DMS114 treated with DMSO at 0.1 percent for 48 hours (cell line): ENCODE measurements around the gene SLC39A2.
"Not testable (repeated sequence)": the region's sequence is repeated elsewhere in the genome, so short reads cannot be mapped to it uniquely, and the experiment has no call there.

Experiments used
- DNase-seq: peaks from one replicate; lab custom pipeline; 2025; ENCODE audit not compliant: unreplicated experiment; lab: John Stamatoyannopoulos, UW

The SLC39A2 gene

DNA sequence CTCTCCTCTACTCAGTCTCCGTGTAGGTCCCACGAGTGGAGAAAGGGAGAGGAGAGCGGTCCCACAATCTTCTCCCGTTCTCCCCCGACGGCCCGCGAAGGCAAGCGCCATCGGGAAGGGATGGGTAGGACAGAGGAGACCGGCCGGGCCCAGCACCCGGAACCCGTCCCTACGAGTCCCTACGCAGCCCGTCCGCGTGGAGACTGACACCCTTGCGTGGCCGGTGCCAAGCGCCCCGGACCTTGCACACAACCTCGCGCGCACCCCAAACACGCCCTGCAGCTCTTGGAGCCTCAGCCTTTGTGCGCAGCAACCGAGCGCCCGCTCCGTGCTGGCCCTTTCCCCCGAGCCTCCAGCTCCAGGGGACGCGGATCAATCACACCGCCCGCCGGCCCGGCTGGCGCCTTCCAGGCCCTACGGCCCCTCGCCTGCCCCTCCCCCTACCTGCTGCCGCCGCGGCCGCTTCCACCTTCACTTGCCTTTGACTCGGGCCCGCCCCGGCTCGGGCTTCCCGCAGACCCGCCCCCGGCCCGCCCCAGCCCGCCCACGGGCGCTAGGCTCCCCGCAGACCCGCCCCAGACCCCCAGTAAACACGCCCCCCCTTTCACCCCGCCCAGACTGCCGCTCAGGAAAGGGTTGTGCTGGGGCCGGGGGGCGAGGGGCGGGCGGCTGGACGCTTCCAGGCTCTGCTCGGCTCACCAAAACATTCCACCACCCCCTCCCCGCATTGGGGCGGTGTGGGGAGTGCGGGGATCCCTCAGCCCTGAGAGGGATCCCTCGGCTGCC is 25.7 kb downstream of the SLC39A2 start, which contains the start of gene NDRG2:
Gene NDRG2, minus strand, starts transcription at position 477 of the 786 bp plus-strand sequence. CDS start 1,746 bp downstream, outside the sequence.
- no peak for DNase-seq

DNA sequence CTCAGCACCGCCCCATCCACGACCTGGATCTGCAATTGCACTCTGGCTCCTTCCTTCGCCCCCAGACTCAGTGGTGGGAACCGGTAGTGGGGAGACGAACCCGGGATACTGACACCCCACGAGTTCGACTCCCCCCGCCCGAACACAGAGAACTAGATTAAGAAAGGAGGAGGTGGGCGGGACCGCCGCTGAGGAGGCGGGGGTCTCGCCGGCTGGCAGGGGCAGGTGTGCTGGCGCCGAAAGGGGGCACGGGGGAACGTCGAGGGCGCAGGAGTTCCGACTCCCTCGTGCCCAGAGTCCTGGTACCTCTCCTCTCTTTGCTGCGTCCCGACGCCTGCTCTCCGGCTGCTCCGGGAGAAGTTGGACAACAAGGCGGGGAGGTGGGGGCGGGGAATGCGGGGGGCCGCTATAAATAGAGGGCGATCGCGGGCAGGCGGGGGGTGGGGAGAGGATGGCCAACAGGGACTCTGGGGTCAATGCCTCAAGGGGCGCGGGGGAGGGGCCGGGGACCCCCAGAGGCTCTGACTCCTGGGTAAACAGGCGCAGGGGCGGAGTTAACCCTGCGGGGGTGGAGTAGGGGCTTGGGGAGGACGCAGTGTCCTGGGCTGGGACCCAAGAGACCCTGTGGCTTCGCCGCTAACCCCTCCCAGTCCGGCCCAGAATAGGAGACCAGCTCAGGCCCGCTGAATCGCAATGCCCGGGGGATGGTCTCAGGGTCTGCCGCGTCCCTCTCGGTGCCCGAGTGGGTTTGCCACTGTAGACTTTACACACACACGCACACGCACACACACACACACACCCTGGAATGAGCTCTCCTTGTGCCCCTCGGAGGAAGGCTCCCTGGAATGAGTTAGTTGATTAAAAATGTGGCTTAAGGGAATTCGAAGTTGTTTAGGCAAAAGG is 26.5 kb downstream of the SLC39A2 start:
- DNase-seq = no peak

DNA sequence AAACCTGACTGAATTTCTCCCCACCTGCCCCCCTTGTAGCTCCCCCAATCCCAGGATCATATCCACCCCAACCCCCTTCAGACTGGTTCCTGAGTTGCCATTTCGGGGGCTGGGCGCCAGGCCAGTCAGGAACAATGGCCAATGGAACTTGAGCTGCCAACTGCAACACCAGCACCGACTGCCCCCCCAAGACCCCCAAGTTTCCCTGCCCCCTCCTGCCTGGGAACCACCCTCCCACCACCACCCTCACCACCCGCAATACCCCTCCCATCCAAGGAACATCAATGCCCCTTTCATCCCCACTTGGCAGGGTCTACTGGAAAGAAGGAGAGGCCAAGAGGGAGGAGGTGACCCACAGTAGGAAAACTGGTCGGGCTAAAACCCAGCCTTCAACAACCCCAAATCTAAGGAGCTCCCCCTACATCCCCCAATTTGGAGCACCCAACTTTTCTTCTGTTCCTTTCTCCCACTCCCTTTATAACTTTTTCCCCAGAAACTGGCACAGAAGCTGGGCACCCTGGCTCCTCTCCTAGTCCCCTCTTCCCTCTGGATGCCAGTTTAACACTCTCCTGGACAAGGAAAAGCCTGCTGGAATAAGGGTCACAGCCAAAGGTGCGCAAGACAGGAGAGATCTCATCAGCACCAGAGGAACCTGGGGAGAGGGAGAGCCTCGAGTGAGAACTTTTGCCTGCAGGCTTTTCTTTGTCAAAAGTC is 27.3 kb downstream of the SLC39A2 start:
- DNase-seq = no peak

DNA sequence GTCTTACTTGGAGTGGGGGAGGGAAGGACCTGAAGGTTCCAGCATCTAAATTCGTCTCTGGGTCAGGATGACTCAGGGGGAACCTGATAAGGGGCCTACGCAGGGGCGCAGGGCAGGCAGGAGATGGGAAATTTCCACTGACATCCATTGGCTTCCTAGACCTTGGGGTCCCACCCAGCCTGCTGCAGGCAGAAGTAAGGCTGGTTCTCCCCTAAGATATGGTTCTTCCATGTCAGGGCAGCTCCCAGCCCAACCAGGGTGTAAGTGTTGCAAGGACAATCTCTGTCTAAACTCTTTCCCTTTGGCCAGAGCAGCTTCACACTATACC is 27.9 kb downstream of the SLC39A2 start:
- no peak for DNase-seq

DNA sequence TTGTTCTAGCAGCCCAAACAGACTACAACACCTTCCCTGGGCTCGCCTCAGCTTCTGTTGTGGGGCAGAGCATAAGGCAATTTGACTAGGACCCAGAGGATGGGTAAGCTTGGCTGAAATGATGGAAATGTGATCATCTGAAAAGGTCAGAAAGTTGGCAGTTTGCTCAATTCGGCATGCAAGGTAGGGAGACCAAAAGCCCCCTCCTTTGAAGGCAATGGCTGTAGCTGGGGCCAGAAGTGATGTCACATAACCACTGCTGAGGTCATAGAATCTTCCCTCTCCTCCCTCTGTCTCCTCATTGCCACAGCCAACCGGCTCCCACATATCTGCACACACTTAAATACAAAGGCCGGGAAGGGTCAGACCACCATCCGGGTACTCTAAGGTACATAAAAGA is 30.8 kb downstream of the SLC39A2 start, which contains the start of gene TPPP2:
Gene TPPP2, plus strand, starts transcription at position 301 of the 400 bp plus-strand sequence. CDS start 365 bp downstream, outside the sequence.
- no peak for DNase-seq

DNA sequence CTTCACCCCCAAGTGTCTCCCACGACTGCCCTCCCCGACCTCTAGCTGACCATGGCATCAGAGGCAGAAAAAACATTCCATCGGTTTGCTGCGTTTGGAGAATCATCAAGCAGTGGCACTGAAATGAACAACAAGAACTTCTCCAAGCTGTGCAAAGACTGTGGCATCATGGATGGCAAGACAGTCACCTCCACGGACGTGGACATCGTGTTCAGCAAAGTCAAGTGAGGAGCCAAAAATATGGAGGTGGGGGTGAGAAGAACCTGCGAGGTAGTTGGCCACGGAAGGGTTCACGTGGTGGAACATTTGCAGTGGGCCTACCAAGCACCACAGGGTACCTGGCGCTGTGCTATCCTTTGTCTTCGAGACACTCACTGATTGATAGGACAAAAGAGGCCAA is 31.4 kb downstream of the SLC39A2 start:
- DNase-seq = no peak

DNA sequence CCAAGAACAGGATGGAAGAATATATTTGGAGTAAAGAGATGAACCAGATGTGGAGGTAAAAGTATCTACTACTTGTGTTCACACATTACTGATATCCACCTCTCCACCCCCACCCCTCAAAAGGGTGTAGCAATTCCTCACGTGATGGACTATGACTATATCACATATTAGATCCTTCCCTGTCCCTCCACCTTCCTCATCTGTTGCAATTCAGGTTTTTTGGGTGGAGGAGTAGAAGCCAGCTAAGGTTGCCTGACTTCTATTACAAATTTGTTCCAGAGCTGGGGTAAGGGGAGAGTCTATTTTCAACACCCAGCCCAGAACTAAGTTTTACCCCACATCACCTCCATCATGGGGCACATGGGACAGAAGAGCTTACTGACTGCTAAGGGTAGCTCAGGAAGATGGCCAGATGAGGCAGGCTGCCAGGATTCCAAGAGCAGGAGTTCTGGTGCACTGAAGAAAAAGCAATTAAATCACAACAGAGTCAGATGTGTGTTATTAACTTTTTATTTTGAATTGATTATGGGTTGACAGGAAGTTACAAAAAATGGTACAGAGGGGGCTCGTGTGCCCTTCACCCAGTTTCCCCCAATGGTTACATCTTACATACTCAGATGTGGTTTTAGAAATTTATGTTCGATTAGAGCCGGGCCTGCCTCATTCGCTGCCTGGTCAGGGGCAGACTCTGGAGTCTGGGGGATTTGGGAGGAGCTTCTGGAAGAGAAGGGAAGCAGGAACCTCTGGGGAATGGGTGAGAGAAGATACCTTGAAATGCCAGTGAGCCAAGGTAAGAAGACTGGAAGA is 33.4 kb downstream of the SLC39A2 start:
- DNase-seq = no peak

DNA sequence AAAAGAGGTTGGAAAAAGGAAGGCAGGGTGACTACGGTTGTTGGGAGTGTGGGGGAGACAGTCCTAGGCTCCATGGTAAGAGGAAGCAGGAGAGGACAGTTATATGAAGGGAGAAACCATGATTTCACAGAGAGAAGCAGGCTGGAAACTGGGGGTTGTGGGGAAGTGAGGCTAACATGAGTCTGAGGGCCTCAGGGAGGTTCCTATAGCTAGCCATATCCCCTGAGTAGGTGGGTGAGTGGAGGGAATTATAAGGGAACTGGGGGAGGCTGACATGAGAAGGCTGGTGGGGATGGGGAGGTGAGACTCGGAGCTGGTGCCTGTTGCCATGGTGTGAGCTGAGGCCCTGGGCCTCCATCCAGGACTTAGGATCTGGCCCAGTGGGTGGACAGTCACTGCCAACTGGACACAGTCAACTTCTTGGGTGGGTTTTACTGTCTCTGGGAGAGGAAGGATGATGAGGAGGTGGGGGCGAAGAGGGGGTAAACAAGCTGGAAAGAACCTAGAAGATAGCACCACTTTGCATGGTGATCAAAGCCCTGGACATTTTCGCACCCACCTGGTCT is 34.1 kb downstream of the SLC39A2 start:
- no peak for DNase-seq

DNA sequence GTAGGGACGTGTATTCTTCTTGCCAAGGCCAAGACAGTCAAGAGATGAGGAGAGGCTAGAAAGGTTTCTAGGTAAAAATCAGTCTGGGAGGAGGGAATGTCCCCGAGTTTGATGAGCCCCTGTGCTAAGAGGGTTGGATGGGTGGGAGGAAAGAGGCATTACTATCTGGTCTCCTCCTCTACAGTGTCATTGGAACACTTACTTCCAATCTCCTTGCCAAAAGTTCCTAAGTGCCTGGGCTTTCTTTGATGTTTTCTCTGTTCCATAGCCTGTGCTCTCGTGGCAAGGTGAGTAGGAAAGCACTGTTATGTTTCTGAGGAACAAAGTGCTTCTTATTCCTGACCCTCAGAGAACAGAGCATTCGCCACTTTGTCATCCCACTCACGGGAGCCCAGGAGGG is 35.6 kb downstream of the SLC39A2 start, which contains the start of gene RNASE13:
Gene RNASE13, minus strand, starts transcription at position 101 of the 400 bp plus-strand sequence. CDS start 519 bp downstream, outside the sequence.
- no peak for DNase-seq

DNA sequence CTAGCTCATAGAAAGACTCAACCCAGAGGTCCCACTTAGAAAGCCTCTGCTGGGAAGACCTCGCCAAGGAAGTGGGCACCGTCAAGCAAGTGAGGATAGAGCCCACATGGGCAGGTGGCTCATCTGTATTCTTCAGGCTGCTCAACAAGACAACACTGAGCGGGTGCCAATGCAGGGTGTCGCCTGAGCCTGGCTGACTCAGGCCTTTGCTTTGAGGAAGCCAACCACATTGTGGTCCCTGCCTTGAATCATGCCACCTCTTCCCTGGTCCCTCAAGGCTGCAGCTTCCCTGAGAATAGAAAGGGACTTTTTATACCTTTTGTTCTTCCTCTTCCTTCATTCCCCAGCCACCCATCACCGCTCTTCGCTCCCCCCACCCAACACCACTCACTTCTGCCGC is 37.7 kb downstream of the SLC39A2 start:
- no peak for DNase-seq

DNA sequence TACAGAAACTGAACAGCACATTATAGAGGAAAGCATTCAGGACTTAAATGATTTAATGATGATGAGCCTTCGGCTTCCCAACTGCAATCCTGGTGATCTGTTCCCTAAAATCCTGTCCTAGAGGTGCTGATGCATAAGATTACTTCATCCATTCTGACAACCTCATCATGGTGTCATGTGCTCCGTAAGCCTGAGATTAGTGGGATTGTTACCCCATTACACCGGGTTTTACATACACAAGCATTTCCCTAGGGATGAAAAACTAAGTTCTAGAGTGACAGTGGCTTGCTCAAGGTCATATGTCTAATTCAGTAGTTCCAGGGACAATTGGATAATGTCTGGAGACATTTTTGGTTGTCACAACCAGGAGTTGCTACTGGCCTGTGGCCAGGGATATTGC is 38.1 kb downstream of the SLC39A2 start:
- no peak for DNase-seq

DNA sequence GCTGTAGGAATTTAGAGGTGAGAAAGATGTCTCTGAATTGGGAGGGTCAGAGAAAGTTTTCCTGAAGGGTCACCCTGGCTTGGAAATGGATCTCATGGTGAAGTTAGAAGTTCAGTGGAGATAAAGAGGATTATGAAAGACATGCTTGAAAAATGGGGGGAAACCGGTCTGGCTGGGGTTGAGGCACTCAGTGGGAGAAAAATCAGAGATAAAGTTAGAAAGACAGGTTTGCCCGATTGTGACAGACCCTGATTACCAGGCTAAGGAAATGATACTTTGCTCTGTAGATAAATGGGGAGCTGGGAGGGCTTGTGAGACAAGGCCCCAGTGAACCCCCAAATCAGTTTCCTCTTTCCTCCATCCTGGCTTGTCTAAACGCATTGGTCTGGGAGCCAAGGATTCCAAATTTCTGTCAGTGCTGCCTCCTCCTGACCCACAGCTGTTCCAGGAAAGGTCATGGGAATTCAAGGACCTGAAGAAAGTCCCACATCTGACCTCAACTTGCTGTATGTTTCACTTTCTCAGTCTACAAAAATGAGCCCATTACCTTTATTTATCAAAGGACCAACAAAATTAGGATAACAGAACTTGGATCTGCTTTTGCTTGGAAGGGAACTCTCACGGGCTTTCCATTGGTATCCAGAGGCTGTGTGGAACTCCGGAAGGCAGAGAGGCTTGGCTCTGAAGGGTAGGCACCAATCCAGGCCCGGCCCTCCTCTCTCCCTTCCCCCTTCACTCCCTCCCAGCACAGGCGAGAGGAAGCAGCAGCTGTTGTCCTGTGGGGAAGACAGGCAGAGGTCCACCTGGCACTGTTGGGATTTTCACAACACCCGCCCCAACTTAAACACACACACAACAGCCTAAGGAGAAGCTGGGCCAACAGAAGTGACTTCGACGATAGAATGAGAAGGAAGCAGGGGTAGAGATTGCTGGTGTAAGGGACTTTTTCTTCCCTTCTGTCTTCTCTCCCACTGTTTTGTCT is 39.6 kb downstream of the SLC39A2 start:
- no peak for DNase-seq

DNA sequence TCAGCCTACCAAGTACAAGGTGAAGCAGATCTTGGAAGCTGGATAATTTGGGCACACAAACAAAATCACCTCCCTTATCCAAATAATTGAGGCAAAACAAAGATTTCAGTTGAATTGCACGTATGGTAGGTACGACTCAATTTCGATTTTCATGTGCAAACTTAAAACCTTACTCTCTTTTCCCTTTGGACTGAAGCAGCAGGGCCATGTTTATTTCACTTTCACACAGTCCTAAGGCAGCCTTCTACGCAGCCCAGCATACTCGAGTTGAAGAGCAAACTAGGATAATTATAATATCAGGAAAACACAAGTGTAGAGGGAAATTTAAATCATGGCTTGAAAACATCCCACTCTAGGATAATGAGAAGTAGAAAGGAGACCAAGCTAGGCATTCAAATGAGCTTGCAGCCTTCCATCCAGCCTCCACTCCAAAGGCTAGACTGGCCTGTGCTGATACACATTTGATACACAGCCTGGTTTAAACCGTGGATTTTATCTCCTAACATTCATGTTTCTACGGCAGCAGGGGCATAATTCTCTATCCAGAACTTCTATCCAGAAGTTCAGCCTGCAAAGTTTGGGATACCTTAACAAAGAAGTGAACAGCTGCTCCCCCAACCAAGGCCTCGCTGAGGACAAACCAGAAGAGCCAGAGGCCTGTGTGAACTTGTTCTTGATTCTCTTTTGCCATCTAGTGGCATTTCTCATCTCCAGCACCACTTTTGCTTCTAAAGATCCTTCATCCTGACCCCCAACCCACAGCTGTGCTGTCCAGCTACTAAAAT is 40.7 kb downstream of the SLC39A2 start:
- DNase-seq = peak; percentile 74

DNA sequence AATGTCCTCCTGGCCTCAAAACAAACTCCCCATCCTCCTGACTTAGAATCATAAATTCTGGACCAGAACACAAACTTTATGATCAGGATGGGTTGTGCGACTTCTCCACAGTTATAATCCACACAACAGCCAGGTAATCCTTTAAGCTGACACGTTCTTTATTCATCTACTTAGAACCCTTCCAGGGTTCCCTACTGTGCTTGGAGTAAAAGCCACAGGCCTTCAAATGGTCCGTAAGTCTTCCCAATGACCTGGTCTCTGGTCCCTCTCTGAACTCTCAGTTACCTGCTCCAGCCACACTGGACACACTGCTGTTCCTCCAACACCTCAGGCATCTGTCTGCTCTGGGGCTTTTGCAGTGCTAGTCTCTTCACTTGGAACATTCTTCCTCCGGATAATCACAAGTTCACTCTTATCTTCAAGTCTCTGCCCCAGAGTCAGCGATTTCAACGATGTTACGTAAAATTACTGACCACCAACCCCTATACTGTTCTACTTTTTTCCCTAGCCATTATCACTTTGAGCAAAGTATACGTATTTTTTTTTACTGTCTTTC is 41.4 kb downstream of the SLC39A2 start:
- no peak for DNase-seq

DNA sequence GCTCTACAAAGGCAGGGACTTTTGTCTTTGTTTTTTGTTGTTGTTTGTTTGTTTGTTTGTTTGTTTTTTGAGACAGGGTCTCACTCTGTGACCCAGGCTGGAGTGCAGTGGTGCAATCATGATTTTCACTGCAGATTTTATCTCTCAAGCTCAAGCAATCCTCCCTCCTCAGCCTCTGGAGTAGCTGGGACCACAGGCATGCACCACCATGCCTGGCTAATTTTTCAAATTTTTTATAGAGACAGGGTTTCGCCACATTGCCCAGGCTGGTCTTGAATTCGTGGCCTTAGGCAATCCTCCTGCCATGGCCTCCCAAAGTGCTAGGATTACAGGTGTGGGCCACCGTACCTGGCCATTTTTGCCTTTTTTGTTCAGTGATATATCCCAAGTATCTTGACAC is 41.8 kb downstream of the SLC39A2 start:
- DNase-seq = not testable (repeated sequence)

DNA sequence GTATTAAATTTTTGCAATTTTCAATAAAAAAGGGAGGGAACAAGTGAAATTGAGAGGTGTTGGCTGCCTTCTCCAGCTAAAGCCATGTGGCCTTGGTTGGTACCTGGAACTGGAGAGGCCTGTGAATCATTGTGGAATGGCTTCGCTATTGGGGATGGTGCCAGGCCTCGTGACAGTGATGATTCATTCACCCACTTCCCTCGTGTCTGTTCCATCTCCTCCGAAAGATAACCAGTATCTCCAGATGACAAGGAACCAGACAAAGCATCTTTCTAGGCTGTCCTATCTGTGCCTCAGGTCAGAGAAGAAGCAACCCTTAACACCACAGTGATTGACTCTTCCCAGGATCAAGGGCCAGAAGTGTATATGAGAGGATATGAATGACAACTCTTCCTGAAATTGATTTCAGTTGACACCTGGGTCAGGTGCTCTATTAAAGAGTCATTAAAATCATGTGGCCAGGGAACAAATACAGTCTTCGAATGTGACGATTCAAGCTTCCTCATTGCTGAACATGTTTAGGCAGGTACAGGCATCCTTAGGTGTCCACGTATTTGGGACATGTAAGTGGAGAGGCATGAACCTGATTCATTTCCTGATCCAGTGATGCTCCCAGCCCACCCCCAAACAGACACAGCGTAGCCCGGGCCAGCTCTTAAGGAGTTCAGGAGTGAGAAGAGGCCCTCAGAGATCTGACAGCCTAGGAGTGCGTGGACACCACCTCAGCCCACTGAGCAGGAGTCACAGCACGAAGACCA is 42.8 kb downstream of the SLC39A2 start, which contains the start of gene RNASE7:
Gene RNASE7, plus strand, starts transcription at position 687 of the 758 bp plus-strand sequence. CDS start 631 bp downstream, outside the sequence.
- no peak for DNase-seq

DNA sequence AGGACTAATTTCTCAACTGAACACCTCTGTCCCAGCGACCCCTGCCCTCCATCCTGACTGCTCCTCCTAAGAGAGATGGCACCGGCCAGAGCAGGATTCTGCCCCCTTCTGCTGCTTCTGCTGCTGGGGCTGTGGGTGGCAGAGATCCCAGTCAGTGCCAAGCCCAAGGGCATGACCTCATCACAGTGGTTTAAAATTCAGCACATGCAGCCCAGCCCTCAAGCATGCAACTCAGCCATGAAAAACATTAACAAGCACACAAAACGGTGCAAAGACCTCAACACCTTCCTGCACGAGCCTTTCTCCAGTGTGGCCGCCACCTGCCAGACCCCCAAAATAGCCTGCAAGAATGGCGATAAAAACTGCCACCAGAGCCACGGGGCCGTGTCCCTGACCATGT is 43.8 kb downstream of the SLC39A2 start:
- no peak for DNase-seq
